GM12872 (cell line): ENCODE measurements around the gene ZNF556.

ENCODE experiments used
- TF ChIP-seq, protein P1 (sequence below): IDR thresholded peaks from 3 replicates; pipeline ENCODE4 v1.5.1; 2011; ENCODE audit warnings: low read depth, mild to moderate bottlenecking, low read length, moderate library complexity; ENCODE audit not compliant: insufficient read depth

The ZNF556 gene

DNA sequence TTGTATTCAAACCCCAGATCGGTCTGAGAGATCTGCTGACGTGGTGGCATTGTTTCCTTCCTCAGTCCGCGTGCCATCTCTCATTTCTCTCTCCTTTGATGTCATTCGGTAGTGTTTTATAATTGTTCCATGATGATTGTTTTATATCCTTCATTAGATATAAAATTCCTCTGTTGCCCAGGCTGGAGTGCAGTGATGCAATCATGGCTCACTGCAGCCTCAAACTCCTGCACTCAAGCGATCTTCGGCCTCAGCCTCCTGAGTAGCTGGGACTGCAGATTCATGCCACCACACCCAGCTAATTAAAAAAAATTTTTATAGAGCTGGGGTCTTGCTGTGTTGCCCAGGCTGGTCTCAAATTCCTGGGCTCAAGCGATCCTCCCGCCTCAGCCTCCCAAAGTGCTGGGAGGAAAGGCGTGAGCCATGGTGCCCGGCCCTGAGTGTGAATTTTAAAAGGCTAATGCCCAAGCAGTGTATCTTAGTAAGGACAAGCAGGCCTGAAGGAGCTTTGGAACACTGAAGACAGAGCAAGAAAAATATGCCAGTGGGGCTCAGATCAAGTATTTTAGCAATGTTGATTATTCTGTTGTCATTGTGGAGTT, 38.9 kb downstream of the ZNF556 start:
- TF ChIP-seq, protein P1, sequence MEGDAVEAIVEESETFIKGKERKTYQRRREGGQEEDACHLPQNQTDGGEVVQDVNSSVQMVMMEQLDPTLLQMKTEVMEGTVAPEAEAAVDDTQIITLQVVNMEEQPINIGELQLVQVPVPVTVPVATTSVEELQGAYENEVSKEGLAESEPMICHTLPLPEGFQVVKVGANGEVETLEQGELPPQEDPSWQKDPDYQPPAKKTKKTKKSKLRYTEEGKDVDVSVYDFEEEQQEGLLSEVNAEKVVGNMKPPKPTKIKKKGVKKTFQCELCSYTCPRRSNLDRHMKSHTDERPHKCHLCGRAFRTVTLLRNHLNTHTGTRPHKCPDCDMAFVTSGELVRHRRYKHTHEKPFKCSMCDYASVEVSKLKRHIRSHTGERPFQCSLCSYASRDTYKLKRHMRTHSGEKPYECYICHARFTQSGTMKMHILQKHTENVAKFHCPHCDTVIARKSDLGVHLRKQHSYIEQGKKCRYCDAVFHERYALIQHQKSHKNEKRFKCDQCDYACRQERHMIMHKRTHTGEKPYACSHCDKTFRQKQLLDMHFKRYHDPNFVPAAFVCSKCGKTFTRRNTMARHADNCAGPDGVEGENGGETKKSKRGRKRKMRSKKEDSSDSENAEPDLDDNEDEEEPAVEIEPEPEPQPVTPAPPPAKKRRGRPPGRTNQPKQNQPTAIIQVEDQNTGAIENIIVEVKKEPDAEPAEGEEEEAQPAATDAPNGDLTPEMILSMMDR: no peak

DNA sequence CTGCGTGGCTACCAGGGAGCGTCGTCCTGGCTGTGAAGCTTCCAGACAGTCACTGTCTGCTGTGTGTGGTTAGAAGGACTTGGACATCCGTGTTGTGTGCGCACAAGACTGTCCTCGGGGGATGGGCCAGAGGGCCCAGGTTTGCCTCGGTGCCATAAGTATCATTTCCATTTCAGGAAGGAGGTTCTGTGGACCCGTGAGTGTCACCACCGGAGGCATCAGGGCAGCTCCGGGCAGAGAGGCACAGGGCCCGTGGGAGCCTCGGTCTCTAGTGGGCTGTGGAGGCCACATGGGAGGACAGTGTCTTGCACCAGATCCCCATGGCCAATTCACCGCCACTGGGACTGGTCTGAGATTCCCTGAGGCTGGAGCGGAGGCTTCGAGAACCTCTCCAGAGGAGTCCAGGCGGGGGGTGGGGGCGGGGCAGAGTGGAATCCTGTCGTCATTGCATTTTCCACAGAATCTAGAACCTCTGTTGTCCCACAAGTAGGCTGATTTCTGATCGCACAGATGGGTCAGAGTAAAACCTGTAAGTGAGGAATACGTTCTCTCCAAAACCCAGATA, 39.6 kb downstream of the ZNF556 start:
- TF ChIP-seq, protein P1: no peak

DNA sequence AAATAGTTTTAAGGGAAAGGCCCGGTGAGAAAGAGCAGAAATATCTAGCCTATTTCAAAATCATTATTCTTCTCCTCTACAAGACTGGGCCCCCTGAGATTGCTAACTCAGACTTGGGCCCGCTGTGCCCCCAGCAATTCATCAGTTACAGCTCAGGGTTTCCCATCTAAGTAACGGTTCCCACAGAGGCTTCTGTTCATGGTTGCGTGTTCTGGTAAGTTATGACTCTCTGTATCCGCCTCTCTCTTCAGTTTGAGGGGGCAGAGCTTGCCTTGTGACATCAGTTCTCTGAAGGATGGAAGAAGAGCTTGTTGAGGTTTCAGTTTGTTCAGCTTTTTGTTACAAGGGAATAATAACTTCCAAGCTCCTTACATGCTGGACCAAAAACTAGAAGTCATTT, 45.2 kb downstream of the ZNF556 start:
- TF ChIP-seq, protein P1: no peak

DNA sequence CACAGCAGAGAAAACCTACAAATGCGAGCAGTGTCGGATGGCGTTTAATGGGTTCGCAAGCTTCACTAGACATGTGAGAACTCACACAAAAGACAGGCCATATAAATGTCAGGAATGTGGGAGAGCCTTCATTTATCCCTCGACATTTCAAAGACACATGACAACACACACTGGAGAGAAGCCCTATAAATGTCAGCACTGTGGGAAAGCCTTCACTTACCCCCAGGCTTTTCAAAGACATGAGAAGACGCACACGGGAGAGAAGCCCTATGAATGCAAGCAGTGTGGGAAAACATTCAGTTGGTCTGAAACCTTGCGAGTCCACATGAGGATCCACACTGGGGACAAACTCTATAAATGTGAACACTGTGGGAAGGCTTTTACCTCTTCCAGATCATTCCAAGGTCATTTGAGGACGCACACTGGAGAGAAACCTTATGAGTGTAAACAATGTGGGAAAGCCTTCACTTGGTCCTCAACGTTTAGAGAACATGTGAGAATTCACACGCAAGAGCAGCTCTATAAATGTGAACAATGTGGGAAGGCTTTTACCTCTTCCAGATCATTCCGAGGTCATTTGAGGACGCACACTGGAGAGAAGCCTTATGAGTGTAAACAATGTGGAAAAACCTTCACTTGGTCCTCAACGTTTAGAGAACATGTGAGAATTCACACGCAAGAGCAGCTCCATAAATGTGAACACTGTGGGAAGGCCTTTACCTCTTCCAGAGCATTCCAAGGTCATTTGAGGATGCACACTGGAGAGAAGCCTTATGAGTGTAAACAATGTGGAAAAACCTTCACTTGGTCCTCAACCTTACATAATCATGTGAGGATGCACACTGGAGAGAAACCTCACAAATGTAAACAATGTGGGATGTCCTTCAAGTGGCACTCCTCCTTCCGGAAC, 50.4 kb downstream of the ZNF556 start:
- TF ChIP-seq, protein P1: no peak

DNA sequence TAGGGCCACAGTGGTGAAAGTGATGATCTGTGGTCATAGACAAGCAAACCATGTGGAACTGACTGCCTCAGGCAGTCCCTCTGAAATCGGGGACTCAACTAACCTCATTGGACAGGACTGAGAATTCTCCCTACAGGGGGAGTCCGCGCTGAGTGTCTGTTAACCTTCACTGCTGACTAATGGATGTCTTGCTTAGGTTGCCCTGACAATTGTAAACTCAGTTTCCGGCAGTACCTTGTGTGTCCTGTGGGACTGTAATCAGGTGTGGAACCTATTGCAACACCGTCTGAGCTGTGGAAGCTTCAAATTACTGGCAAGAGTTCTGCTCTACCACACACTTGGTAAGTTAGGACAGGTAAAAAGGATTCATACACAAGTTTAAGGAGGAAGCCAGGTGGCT, 55.9 kb downstream of the ZNF556 start:
- TF ChIP-seq, protein P1: 0 out of 3 replicates have a peak, but pooled peaks have one; percentile 4

DNA sequence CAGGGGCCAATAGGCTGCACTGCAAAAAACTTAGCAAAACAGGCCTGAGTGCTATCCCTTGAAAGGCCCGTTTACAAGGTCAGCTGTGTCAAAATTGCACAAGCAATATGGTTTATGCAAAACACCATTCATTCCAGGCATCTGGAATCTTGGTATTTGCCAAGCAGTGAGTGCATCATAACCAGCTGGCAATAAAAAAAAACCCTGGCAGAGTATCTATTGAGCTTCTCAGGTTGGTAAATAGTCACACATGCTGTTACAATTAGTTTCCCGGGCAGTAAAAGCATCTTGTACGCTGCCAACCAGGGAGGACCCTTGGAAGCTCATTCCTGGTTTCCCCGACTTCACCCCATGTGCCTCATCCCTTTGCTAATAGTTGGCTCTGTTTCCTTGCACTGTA, 56.4 kb downstream of the ZNF556 start:
- TF ChIP-seq, protein P1: no peak

DNA sequence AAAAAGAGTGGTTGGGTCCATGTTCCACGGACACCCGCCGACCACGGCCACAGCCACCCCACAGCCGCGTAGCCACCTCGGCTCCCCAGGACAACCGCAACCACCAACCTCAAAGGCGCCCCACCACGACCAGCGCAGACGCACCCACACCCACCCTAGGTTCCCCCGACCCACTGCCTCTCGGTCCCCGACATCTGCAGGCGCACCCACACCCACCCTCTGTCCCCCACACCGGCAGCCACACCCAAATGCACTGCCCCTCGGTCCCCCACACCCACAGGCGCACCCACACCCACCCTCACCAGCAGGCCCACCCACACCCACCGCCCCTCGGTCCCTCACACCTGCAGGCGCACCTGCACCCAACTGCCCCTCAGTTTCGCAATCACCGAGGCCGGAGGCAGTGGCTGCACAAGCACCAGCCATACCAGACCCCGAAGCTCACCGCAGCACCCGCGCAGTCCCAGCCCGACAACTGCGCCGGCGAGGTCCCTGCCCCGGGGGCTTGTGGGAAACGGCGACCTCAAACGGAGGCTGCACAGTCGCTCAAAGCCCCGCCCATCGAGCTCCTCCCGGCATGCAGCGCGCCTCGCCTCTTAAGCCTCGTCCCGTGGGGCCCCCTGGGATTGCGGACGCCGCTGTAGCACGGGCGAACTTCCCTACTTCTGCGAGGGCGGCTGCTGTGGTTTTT, 59.4 kb downstream of the ZNF556 start:
- TF ChIP-seq, protein P1: no peak
